NT2/D1 (cell line): ENCODE measurements around the gene CCDC39.

Experiments
- SUZ12 ChIP-seq: IDR thresholded peaks from 2 replicates; pipeline ENCODE4 v1.6.1; 2011; ENCODE audit not compliant: insufficient read length, insufficient read depth; ENCODE audit errors: extremely low read depth
- ZNF274 ChIP-seq: IDR thresholded peaks from 2 replicates; pipeline ENCODE4 v1.6.1; 2011; ENCODE audit warnings: mild to moderate bottlenecking, low read depth, low read length

- TF ChIP-seq SUZ12 (no peak), ZNF274 (no peak)
These were observed 114.6 kb downstream of the CCDC39 start for GRCh38 chr3:180564676-180565075.
